Activated CD8-positive, alpha-beta memory T cell treated with anti-CD3 and anti-CD28 coated beads for 36 hours (primary cell): ENCODE measurements around the gene RASA3. TPM values are rescaled to one million over a fixed set of nuclear protein-coding genes. Genes with fewer than 3 reads are reported as not detected.

ENCODE experiments used
- CTCF ChIA-PET: fragments of 350-600 bp; sonication (Branson Sonifier 250); formaldehyde crosslinking; loops from one replicate; lab custom pipeline; 2021; ENCODE audit warnings: antibody characterized with exemption; lab: Charles Lee
- POLR2A ChIA-PET: fragments of 350-600 bp; sonication (Branson Sonifier 250); formaldehyde crosslinking; loops from one replicate; lab custom pipeline; 2021; ENCODE audit warnings: antibody characterized with exemption; lab: Charles Lee
- total RNA-seq, 2 experiments: library from RNA; stranded (reverse); gene quantifications; one replicate each; pipeline ENCODE4 v1.2.3, GENCODE V29; 2021

RASA3 gene
- total RNA-seq, 2 experiments from 2014 or later, result 22.1 to 22.5 TPM

DNA sequence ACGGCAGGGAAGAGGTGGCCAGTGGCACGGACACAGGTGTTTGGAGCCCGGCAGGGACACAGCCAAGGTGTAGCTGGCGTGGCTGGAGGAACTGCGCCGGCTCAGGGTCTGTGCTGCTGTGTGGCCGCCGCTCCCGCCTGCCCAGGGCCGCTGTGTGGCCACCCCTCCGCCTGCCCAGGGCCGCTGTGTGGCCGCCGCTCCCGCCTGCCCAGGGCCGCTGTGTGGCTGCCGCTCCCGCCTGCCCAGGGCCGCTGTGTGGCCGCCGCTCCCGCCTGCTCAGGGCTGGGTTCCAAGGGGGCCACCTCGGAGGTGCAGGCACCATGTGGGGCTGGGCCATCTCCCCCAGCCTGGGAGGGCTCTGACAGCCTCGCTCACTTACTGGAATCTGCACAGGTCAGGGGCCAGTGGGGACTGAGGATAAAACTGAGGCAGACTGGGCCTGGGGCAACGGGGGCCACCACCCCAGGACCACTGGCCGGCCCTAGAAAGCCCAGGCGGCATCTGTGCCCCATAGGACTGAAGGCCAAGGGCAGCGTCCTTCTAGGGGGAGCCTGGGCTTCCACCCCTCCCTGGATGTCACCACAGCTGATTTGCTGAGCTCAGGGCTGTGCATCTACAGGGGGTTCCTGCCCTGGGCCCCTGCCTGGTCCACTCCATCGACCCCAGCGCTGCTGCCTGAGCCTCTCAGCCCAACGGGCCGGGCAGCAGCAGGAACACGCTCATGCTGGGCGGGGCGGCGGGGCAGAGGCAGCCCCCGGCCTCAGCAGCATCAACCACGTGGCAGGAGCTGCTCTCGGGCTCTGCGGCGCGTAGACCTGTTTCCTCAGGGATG lies 180.1 kb downstream of the RASA3 start:
- CTCF ChIA-PET, result interaction anchor here (0.6 to 1.4 kb wide), 2 partner anchors 214 to 370 kb away, joined by 4 read pairs; no protein-coding TSS in a partner anchor
- POLR2A ChIA-PET, result no interaction called here

- POLR2A ChIA-PET, result no interaction called here
- CTCF ChIA-PET, result no interaction called here
These were observed 181.0 kb downstream of the RASA3 start for GRCh38 chr13:113951246-113951999.

- CTCF ChIA-PET, result no interaction called here
- POLR2A ChIA-PET, result no interaction called here
These were observed 181.8 kb downstream of the RASA3 start for GRCh38 chr13:113950451-113951245.

DNA sequence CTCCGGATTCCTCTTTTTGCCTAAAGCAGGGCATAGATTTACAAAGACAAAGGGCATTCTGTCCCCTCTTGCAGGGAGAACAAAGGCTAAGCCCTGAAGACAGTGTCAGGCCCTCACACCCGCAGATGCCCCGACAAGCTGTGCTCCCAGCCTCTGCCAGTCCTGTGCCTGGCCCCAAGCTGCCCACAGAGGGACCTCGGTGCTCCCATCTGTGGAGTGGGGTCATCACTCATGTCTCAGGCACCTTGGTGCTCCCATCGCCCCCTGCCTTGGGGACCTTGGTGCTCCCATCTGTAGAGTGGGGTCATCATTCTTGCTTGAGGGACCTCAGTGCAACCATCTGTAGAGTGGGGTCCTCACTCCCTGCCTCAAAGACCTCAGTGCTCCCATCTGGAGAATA lies 182.9 kb downstream of the RASA3 start:
- CTCF ChIA-PET, result no interaction called here

DNA sequence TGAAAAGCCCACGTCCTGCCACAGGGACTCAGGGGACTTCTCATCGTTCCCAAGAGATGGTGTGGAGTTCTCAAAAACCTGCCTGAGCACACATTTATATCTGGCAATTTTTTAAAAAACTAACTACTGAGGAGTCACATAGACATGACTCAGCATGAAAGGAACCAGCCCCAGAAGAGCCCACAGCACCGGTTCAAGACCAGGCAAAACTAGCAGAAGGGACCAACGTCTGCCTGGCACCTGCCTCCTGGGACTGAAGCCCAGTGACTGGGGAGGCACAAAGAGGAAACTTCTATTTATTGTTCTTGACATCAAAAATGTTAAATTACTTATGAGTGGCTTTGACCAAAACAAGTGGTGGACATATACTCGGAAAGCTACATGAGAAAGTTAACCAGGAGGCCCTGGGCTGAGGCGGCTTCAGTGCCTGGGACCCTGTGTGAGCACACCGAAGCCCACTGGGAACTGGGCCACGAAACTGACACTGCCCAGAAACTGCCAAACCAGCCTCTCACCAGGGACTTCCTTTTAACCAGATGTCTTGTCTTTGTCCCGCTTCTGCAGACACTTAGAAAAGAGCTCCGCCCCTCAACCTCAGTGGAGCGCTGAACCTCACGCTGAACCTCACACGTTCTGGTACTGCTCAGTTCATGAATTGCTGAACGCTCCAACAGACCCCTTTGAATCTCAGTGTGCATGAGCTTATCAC lies 184.2 kb downstream of the RASA3 start:
- ChIA-PET POLR2A (no interaction called here), CTCF (interaction anchor here (1.0 kb wide), 1 partner anchor 275 kb away, joined by 4 read pairs; no protein-coding TSS in a partner anchor)

More for the DNA sequence above, 182.9 kb downstream of the RASA3 start:
- POLR2A ChIA-PET, result no interaction called here

- ChIA-PET POLR2A (no interaction called here), CTCF (no interaction called here)
These were observed 185.0 kb downstream of the RASA3 start for GRCh38 chr13:113947311-113948033.

GRCh38 chr13:113946409-113947181 lies 185.8 kb downstream of the RASA3 start:
- POLR2A ChIA-PET, result no interaction called here
- CTCF ChIA-PET, result no interaction called here

DNA sequence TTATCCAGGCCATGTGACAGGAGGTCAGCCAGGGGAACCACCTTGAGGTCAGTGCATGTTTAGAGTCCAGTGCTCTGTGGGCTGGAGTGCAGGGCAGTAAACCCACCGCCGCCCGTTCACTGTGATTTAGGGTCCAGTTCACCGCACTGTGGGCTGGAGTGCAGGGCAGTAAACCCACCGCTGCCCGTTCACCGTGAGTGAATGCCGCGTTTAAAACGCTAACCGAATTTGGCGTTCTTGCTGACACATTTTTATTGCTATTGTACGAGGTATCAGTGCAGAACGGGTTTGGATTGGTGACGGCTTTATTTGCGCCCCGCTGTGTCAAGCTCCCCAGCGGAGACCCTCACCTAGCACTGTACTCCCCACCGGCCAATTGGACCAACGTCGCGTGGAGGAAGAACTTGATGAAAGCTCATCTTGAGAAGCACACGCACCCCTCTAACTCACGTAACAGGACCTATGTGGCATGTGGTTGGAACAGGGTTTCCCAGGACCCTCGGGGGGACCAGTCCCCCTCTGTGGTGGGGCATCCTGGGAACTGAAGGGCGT lies 186.5 kb downstream of the RASA3 start:
- ChIA-PET POLR2A (no interaction called here), CTCF (no interaction called here)

DNA sequence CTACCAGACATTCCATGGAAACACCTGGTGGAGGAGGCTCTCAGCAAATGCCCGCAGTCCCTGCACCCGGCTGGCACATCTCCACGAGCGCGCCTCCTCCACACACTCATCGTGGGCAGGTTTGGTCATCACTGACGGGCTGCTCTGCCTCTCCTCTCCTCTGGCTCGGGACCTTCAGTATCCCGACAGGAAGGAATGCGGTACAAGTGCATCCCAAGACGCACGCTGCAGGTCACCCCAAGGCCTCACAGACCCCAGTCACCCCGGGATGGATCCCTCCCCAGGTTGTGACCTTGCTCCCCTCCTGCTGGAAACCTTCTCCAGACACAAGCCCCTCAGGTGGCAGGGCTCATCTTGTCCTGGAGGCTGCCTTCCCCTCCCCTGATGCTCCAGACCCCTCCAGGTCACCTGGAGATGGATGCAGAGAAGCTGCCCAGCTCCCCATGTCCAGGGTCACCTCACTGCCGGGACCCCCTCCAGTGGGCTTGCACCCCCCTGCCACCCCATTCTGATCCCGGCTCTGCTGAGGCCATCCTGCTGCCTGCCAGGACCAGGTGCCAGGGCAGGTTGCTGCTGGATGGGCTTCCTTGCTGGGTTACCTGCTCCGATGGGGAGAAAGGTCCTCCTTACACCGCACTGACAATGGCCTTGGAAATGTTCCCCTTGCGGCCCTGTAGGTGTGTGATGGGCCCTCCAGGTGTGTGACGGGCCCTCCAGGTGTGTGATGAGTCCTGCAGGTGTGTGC lies 188.4 kb downstream of the RASA3 start:
- ChIA-PET CTCF (no interaction called here), POLR2A (no interaction called here)

DNA sequence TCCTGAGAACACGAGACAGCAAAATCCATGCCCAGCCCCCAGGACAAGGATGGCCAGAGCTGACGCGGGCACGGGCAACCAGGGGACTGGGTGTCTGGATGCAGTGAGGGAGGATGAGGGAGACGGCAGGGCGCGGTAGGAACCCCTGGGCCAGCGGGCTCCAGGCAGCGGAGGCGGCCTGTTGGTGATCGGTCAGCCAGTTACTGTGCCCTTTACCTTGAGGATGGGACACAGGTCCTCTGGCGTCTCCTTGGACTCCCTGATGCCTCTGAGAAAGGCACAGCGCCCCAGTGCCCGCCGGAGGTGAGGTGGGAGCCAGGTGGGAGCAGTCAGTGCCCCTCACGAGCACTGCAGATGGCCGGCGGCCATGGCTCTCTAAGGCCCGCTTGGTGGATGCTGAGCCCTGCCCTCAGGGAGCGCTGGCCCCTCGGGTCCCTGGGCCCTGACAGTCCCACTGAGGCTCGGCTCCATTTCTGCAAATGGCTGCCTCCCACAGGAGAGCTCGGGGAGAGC lies 189.8 kb downstream of the RASA3 start:
- ChIA-PET POLR2A (no interaction called here), CTCF (no interaction called here)

DNA sequence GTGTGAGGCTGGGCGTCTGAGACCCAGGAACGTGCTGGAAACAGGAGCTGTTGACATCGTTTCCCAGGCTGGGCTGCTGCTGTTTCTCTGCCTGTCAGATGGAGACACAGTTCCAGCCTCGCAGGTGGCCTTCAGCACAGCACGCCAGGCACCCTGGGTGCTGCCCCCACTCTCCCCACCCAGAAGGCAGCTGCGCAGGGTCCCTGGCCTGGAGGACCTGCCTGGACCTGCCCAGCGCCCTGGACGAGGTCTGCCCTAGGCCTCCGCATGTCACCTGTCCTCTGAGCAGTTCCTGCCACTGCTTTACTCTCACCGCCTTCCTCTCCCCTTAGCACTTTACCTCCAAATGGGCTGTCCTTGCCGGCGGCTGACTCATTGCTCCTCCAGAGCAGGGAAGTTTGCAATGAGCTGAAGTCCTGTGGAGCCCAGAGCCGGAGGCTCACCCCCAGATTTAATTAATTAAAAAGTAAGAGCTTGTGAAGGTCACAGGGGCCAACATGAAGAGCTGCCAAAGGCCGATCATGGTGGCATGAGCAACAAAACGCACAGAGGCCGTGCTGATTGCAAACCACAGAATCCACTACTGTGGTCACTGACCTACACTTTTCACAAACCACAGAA lies 190.7 kb downstream of the RASA3 start:
- POLR2A ChIA-PET, result no interaction called here
- CTCF ChIA-PET, result no interaction called here

- POLR2A ChIA-PET, result no interaction called here
These were observed 192.5 kb downstream of the RASA3 start for GRCh38 chr13:113939944-113940297.

DNA sequence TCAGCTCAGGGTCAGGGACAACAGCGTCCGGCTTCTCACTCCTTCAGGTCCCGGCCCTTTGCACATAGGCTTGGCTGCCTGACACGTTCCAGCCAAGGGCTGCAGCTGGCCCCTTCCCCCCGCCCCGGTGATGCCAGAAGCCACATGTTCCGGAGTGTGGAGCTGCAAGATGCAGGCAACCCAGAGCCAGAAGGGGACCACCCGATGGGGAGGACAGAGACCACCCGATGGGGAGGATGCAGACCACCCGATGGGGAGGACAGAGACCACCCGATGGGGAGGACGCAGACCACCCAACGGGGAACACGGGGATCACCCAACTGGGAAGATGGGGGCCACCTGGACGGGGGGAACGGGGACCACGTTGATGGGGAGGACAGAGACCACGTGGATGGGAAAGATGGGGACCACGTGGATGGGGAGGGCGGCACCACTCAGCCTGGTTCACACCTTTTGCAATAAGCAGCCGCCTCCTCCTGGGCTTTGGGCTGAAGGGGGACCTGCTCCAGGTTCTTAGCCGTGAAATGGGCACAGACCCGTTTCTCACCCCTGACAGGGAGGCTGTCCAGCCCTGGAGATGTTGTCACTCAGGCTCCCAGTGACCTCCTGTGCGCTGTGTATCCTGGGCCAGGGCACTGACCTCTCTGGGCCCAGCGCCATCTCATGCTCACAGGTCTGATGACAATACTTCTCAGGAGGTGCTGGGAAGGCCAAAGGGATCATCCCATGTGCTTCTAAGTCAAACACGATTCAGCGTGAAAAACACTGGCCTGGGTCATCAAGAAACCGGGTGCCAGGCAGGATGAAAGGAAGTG lies 193.1 kb downstream of the RASA3 start:
- ChIA-PET POLR2A (no interaction called here), CTCF (no interaction called here)

More at GRCh38 chr13:113939944-113940297, 192.5 kb downstream of the RASA3 start:
- CTCF ChIA-PET, result no interaction called here

GRCh38 chr13:113938716-113939115 lies 193.7 kb downstream of the RASA3 start:
- CTCF ChIA-PET, result no interaction called here
- POLR2A ChIA-PET, result no interaction called here

- POLR2A ChIA-PET, result no interaction called here
- CTCF ChIA-PET, result no interaction called here
These were observed 194.2 kb downstream of the RASA3 start for GRCh38 chr13:113938246-113938645.
